Measurements from ENCODE around the gene NDUFB5.

GRCh38 chr3:179624451-179624850 lies 19.9 kb downstream of the NDUFB5 start:
- TF ChIP-seq CTCF (IDR thresholded peaks at IDR 0.05), result no peak
- no peak for TF ChIP-seq POLR2A (IDR thresholded peaks at IDR 0.05)
